DMS153 (cell line): ENCODE measurements around the gene GPR61.

Experiments
- DNase-seq: peaks from one replicate; lab custom pipeline; 2025; lab: John Stamatoyannopoulos, UW

GPR61 gene, protein sequence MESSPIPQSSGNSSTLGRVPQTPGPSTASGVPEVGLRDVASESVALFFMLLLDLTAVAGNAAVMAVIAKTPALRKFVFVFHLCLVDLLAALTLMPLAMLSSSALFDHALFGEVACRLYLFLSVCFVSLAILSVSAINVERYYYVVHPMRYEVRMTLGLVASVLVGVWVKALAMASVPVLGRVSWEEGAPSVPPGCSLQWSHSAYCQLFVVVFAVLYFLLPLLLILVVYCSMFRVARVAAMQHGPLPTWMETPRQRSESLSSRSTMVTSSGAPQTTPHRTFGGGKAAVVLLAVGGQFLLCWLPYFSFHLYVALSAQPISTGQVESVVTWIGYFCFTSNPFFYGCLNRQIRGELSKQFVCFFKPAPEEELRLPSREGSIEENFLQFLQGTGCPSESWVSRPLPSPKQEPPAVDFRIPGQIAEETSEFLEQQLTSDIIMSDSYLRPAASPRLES

DNA sequence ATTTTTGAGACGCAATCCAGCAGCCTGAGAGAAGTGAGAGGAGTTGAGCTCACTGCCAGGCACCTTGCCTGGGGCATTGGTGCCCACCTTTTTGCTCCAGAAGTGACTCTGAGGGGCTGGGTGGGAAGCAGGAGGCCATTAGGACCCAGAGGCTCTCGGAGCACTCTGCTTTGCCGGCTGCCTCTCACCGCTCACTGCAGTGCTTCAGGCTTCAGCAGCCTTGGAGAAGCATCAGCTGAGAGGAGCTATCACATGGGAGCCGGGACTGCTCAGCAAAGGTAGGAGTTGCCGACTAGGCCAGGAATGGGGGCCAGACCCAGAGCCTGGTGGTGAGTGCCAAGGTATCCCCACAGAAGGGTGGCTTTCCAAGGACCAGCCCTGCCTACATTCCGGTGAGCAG, at the start of gene GPR61:
Gene GPR61, plus strand, starts transcription at position 197 of the 400 bp plus-strand sequence. CDS start 3,151 bp downstream, outside the sequence.
- no peak for DNase-seq

DNA sequence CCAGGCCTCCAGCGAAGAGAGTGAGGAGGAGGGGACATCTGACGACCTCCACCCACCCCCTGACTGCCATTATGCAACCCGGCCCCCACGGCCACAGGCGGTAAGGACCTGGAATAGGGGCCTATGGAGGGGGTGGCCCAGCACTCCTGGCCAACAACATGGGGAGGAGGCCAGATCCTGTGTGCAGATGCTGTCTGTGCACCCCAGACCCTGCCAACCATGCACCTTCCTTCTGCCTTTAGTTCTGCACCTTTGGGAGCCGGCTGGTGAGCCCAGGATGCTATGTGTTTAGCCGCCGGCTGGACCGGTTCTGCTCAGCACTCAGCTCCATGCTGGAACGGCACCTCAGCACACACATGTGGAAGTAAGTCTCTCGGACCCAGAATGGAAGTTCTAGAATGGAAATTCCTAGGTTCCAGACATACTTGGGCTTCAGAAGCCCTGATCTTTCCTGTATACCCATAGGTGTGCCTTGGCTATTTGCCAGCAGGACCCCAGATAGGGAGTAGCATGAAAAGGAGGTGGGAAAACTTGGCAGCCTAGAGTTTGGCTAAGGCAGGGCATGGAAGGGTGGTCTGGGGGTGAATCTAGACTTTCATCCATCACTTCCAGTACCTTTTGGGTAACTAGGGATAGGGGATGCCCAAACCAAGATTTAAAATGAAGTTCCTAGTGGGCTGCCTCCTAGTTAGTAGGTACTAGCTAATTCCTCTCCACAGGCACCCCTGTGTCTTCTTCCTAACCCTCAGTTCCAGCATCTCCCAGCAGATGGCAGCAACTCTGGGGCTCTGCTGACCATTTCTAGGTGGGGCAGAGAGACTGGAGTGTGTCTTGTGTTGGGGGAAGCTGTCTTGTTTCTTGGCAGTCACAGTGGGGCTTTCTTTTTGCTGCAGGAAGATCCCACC, 49.4 kb upstream of the GPR61 start:
- no peak for DNase-seq

DNA sequence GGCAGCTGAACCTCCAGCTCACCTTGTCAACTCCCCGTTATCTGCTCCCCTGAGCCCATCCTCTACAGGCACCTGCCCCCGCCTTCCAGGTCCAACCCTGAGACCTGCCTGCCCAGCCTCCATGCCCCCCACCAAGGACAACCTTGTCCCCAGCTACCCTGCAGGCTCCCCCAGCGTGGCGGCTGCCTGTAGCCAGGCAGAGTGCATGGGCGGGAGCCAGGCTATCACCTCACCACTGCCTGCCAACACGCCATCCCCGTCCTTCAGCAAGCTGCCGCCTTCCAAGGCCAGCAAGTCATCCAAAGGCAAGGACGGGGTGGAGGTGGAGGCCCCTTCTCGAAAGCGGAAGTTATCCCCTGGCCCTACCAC, 48.8 kb upstream of the GPR61 start:
- DNase-seq = no peak

DNA sequence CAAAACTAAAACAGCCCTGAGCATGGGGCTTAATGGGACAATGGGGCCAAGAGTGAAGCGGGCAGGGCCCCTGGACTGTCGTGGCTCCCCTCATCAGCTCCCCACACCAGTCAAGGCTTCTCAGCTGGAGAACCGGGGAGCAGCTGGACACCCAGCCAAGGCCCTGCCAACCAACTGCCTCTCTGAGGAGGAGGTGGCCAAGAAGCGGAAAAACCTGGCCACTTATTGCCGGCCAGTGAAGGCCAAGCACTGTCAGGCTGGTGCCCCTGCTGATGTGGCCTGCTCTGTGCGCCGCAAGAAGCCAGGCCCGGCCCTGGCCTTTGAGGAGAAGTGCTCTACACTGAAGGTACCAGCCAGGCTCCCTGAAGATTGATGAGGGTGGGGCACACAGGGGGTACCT, 48.3 kb upstream of the GPR61 start:
- DNase-seq = no peak

DNA sequence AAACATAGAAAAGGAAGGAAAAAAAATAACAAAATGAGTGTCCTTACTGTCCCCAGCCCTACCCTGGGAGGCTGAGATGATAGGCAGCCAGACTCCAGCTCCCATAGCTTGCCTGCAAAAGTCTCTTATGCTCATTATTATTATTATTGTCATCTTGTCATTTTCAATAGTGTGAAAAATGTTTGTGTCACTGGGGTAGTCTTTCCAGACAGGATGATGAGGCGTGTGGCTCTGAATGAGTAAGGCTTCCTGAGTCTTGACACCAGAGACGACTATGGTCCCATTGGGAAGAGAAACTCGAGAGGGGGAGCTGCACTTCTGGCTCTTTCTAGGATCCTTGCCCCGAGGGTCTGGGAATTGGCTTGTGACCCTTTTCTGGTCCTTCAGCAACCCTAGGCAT, 46.9 kb upstream of the GPR61 start:
- no peak for DNase-seq

DNA sequence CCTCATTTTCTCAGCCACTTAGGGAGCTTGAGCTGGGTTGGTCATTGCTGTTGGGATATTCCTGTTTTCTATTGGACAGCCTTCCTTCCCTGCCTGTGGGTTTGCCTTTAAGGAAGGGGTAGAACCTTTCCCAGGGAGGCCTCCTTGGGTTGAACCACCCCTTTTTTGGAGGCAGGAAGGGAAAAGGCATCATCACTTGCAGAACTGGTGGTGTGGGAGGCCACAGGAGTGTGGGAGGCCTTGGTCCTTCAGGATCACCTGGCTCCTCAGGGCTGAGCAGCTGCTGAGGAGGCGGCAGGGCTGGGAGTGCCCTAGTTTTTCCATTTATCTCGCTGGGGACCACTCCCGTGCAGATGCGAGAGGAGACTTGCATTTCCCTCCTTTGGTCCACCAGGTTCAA, 46.4 kb upstream of the GPR61 start:
- DNase-seq = no peak

DNA sequence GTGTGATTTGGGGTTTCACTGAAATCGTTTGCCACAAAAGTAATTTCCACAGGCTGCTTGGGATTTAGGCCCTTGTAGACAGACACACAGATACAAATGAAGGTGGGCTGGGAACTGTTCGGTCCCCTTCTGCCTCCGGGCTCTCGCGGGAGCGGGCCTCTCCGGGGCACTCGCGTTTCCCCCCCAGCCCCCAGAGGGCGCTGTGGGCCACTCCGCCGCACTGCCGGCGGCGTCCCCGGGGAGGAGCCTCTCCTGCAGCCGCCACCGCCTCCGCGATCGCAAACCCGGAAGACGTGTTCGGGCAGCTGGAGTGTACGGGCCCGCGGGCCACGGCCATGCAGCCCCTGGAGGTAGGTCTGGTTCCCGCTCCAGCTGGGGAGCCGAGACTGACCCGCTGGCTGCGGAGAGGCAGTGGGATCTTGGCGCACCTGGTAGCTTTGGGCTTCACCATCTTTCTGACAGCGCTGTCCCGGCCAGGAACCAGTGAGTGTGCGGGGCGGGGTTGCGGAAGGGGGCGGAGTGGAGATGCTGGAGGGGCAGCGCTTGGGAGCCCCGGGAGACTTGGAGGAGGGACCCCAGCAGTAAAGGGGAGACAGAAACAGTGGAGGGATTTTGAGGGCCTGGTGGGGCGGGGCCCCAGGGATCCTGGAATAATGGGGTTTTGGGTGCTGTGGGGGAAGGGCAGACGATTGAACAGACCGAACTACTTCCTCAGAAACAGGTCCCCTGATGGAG, 45.7 kb upstream of the GPR61 start, which contains the start of gene CYB561D1:
Gene CYB561D1, plus strand, starts transcription at position 290 of the 735 bp plus-strand sequence. Its CDS starts 46 bp downstream, at position 336.
- peak; percentile 45 for DNase-seq

DNA sequence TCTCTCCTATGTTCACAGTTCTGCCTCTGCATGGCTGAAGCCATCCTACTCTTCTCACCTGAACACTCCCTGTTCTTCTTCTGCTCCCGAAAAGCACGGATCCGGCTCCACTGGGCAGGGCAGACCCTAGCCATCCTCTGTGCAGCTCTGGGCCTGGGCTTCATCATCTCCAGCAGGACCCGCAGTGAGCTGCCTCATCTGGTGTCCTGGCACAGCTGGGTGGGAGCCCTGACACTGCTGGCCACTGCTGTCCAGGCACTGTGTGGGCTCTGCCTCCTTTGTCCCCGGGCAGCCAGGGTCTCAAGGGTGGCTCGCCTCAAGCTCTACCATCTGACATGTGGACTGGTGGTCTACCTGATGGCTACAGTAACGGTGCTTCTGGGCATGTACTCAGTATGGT, 43.9 kb upstream of the GPR61 start:
- no peak for DNase-seq

DNA sequence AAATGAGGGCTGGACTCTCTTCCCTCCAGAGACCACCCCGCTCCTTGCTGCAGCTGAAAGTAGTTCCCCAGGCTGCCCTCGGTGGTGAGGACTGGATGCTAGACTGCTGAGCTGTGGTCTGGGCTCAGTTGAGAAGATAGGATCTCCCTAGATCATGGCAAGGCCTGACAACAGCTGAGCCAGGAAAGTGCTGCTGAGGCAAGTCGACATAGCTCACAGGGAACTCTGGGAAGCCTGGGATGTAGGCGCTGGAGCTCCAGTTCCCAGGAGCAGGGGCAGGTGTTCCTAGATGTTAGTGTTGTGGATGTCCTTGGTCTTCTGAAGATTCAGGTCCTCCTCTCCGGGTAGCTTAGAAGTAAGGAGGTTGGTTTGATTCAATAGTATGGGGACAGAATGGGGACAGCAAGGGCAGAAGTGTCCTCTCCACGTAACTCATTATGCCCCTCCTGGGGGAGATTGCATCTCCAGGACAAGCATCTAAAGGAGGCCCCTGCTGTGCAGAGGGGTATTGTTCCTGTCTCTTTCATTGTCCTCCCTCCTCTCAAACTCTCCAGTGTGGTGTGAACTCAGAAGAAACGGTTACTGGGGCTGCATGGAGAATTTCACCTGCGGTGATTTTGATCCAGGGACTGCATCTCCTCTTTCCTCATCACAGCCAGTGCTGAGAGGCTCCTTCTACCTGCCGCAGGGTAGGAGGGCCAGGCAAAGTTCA, 42.1 kb upstream of the GPR61 start:
- no peak for DNase-seq

DNA sequence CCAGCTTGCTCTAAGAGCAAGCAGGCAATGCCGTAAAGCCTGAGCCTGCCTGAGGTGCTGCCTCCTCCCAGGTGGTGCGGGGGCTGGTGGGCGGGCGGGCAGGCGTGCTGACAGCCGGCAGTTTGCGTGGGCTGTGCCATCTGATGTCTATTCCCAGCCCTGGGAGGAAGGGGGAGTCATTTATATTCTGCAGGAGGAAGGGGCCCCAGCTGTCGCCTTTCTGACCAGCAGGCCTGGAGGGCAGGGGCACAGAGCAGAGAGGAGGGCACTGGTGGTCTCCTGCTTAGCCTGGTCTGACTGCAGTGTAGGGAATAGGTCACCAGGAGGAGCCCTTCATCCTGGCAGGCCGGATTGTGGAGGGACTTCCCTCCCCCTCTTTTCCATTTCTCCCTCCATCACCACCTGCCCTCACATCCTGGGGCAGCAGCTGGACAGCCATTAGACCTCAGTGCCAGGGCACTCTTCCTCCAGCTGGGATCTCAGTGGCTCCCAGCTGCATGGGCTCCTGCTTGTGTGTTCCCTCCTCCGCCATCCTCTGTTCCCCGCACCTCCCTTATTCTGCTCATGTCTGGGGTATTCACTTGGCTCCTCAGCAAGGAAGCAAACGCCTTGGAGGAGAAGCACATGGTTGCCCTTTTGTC, 41.4 kb upstream of the GPR61 start:
- DNase-seq = no peak

DNA sequence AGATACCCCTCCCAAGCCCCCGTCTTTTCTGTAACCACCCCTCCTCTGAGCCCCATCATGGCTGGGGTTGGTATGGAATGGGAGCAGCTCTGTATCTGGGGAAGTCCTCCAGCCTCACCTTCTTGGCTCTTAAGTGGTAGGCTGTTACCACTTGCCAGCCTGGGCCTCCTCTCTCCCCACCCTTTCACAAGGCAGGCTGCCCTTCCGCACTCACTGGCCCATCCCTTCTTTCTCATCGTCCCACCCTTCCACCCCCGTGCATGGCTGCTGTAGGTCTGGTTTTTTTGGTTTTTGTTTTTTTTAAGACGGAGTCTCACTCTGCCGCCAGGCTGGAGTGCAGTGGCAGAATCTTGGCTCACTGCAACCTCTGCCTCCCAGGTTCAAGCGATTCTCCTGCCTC, 40.6 kb upstream of the GPR61 start:
- DNase-seq = no peak

DNA sequence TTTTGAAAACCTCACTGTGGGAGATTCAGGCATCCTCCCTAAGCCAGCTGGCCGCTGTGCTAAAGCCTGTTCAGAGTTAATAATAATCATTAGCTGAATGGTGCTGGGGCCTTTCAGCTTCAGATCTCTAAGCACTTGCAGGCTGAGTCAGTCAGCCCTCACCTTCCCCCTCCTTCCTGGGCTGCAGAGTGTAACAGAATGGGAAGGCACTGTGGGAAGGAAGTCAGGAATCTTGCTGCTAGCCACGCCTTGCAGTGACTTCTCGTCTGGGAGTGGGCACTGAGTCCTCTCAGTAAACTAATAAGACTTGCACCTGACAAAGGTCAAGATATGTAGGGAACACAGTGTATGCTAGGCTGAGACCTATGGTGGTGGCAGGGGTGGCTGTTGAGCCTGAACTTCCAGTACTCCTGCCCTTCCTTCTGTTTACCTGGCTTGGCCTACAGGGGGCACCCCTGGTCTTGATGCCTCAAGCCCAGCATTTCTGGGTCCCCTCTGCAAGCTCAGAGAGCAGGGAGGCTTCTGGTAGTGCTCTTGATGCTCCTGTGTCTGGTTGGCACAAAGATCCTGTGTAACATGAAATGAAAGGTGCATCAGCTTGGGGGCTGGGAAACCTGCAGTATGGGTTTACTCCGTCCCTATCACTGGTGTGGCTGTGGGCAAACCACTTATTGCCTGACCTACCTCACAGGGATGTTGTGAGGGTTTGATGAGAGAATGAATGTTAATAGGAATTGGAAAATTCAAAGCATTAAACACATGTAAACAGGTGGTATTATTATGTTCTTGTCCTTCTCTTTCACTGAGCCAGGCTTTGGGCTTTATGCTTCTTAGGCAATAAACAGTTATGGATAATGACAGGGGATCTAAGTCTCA, 39.8 kb upstream of the GPR61 start:
- no peak for DNase-seq

DNA sequence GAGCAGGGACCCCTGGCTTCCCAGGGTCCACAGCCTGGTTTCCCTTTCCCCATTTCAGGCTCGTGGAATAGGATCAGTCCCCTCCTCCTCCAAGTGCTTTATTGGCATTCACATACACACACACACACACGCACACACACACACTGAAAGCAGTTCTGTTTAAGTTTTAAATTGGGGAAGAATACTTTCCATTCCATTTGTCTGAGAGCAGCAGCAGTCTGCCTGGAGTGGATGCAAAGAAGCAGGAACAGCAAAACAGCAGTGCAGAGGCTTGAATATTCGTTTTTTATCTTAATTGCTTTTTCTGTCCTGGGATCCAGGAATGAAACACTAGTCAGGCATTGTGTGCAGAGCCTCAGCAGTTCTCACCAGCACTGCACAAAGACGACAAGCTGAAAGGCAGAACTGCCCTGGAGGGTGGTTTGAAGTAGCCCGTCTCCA, 38.7 kb upstream of the GPR61 start:
- no peak for DNase-seq

DNA sequence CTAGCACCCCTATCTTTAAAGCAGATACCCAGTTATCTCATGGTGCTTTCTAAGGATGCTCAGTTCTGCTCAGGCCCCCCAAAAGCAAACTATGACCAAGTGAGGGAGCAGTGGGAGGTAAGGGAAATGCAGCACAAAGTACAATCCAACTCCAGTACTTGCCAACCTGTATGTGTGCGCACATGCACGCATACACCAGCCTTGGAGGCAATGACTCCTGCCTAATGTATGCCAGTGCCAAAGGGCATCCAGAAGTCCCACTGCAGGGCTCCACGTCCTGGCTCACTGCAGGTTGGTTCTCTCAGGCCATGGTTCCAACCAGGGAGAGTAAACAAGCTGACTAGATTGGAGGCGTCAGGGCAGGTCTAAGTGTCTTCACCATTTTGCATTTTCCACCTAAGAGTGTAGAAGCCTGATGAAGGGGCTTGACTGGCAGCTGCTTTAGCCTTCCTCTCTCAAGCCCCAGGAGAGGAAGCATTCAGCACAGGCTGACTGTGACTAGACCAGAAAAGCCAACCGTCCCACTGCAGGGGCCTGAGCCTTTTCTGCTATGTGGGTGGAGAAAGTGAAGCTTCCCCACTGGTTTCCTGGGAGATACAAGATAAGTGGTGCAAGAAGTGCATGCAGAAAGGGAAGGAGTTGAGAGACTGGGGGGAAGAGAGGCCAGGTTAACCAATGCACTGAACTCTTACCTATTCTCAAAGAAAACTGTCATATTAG, 37.9 kb upstream of the GPR61 start:
- no peak for DNase-seq

DNA sequence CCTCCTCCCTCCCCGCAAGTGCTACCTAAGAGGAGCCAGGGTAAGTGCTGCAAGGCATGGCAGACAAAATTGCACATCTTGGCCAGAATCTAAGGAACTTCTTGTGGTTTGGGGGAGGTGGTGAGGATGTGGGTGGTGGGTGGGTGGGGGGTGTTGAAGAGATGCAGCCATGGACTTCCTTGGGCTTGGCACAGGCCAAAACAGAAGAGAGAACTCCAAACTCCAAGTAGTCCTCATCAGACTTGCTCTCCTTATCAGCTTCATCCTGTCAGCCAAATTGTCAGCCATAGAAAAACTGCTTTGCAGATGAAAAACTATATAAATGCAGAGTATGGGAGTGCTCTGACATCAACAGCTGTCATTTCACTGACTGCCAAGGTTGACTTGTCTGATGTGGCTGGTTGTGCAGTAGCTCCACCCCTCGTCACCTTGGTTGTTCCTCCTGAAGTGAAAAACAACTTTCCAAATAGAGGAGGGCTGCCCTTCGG, 37.3 kb upstream of the GPR61 start:
- DNase-seq = no peak

DNA sequence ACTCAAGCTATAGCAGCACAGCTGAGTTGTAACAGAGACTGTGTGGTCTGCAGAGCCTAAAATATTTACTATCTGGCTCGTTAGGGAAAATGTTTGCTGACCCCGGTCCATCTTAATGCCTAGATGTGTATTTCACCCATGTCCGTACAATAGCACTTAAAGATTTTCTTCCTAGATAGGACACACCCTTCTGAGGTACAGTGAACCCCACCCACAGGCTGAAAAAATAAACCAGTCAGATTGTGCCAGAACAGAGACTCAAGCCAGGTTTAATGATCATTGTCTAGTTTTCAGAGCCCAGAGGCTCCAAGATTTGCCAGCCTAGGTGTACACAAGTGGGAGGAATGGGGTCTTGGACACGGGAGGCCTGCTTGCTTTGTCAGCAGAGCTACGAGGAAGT, 35.7 kb upstream of the GPR61 start:
- no peak for DNase-seq

DNA sequence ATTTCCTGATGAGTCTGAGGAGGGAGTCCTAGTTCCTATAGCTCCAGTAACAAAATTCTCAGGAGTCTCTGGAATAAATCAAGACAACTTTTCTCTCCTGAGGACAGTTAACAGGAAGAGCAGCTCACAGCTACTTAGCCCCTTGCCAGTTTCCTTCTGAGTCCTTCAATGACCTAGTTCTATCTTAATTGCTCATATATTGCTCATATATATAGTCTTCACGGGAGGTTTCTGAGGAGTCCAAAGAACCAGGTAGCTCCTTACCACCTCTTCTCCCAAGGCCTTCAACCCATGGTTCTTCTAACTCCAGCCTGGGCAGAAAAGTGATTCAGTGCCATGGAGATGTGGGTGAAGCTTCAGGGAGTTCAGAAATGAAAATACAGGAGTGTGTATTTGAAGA, 34.7 kb upstream of the GPR61 start:
- DNase-seq = no peak

DNA sequence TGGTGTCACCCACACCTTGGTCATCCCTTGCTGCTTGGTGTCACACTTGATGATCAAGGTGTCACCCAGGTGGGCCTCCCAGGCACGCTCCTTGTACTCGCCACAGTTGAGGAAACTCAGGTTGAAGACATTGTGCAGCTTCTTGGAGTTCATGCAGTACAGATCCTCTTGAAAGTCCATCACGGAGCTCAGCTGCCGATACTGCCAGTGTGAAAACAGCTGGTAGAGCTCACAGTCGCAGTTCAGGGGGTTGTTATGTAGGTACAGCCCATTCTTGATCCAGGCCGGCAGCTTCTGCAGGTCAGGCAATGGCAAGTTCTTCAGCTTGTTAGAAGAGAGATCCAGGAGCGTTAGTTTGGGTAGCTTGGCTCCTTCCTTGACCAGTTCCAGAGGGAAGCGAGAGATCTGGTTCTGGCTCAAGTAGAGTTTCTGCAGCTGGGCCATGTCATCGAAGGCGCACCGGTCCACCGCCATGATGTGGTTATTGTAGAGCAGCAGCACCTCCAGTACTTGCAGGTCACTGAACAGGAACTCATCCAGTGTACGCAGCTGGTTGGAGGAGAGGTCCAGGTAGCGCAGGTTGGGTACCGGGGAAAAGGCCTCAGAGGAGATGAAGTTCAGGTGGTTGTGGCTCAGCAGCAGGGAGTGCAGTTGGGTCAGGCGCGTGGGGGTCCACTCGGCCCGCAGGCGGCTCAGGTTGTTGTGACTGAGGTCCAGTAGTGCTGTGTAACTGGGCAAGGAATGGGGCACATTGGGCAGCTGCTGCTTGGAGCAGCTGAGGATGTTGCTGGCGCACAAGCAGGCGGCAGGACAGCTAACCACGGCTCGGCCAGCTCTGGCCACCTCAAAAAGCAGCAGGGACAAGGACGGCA, 31.4 kb upstream of the GPR61 start:
- no peak for DNase-seq
